GM12878 (cell line): Measurements from ENCODE around the gene OR52N5. TPM values are rescaled to one million over a fixed set of nuclear protein-coding genes. Genes with fewer than 3 reads are reported as not detected.

Experiments
- ATF3 ChIP-seq: IDR thresholded peaks from 2 replicates; pipeline ENCODE4 v1.6.1; 2011; ENCODE audit warnings: low read depth, mild to moderate bottlenecking, low read length, moderate library complexity, borderline replicate concordance; ENCODE audit errors: extremely low read depth
- BACH1 ChIP-seq: fragments of 450-650 bp; IDR thresholded peaks from 2 replicates; pipeline ENCODE4 v1.6.1; 2017; ENCODE audit warnings: mild to moderate bottlenecking, borderline replicate concordance
- BCL11A ChIP-seq: IDR thresholded peaks from 2 replicates; pipeline ENCODE4 v1.6.1; 2011; ENCODE audit warnings: low read depth, low read length
- CHD1 ChIP-seq: IDR thresholded peaks from 2 replicates; pipeline ENCODE4 v1.6.1; 2012; ENCODE audit warnings: low read depth, low read length, improper control_type of control experiment
- CREB1 ChIP-seq: IDR thresholded peaks from 2 replicates; pipeline ENCODE4 v1.6.1; 2012; ENCODE audit warnings: low read depth, mild to moderate bottlenecking, inconsistent platforms
- ESRRA ChIP-seq: IDR thresholded peaks from 2 replicates; pipeline ENCODE4 v1.6.1; 2012; ENCODE audit warnings: mild to moderate bottlenecking, low read length, improper control_type of control experiment
- IKZF1 ChIP-seq: fragments of 450-650 bp; conservative IDR thresholded peaks from 2 replicates; pipeline ENCODE4 v1.6.1; 2017; ENCODE audit warnings: antibody characterized with exemption, mild to moderate bottlenecking
- IKZF2 ChIP-seq, 2 experiments: fragments of 450-650 bp; IDR thresholded peaks; 2 replicates each; pipeline ENCODE4 v1.6.1; 2017; ENCODE audit warnings: mild to moderate bottlenecking in 2 of 2, moderate library complexity in 2 of 2
- KDM1A ChIP-seq: fragments of 200-600 bp; sonication (generic); IDR thresholded peaks from 2 replicates; pipeline ENCODE4 v1.6.1; 2016; ENCODE audit warnings: borderline replicate concordance
- MAX ChIP-seq: IDR thresholded peaks from 2 replicates; pipeline ENCODE4 v1.6.1; 2012; ENCODE audit warnings: low read depth, low read length, improper control_type of control experiment
- MTA2 ChIP-seq: fragments of 450-650 bp; IDR thresholded peaks from 2 replicates; pipeline ENCODE4 v1.6.1; 2016; ENCODE audit warnings: low read depth, mild to moderate bottlenecking, moderate library complexity
- NFXL1 ChIP-seq: fragments of 450-650 bp; IDR thresholded peaks from 2 replicates; pipeline ENCODE4 v1.6.1; 2017; ENCODE audit warnings: antibody characterized with exemption, mild to moderate bottlenecking, borderline replicate concordance
- NFYB ChIP-seq: IDR thresholded peaks from 2 replicates; pipeline ENCODE4 v1.6.1; 2011; ENCODE audit warnings: low read depth, mild to moderate bottlenecking, low read length, improper control_type of control experiment, moderate library complexity; ENCODE audit not compliant: insufficient read depth
- PKNOX1 ChIP-seq: fragments of 450-650 bp; IDR thresholded peaks from 2 replicates; pipeline ENCODE4 v1.6.1; 2016; ENCODE audit warnings: mild to moderate bottlenecking
- POLR2A ChIP-seq: IDR thresholded peaks from 2 replicates; pipeline ENCODE4 v1.6.1; 2011; ENCODE audit warnings: low read depth, mild to moderate bottlenecking, low read length
- POU2F2 ChIP-seq: IDR thresholded peaks from 3 replicates; pipeline ENCODE4 v1.6.1; 2011; ENCODE audit warnings: low read depth, mild to moderate bottlenecking, low read length, borderline replicate concordance
- RAD51 ChIP-seq: fragments of 450-650 bp; IDR thresholded peaks from 2 replicates; pipeline ENCODE4 v1.6.1; 2016; ENCODE audit warnings: moderate library complexity, mild to moderate bottlenecking, inconsistent platforms
- RBBP5 ChIP-seq: fragments of 200-600 bp; sonication (generic); conservative IDR thresholded peaks from 2 replicates; pipeline ENCODE4 v1.6.1; 2016
- RELA ChIP-seq: fragments of 450-650 bp; IDR thresholded peaks from 2 replicates; pipeline ENCODE4 v1.8.0; 2014; ENCODE audit warnings: borderline replicate concordance; ENCODE audit not compliant: partially characterized antibody
- SPI1 ChIP-seq: IDR thresholded peaks from 2 replicates; pipeline ENCODE4 v1.6.1; 2011; ENCODE audit warnings: low read depth, mild to moderate bottlenecking, low read length, moderate library complexity, borderline replicate concordance; ENCODE audit not compliant: insufficient read depth
- TCF3 ChIP-seq: IDR thresholded peaks from 2 replicates; pipeline ENCODE4 v1.6.1; 2012; ENCODE audit warnings: low read depth, mild to moderate bottlenecking, low read length, borderline replicate concordance; ENCODE audit not compliant: insufficient read depth
- USF1 ChIP-seq: IDR thresholded peaks from 2 replicates; pipeline ENCODE4 v1.6.1; 2011; ENCODE audit warnings: borderline replicate concordance, low read depth, mild to moderate bottlenecking, moderate library complexity, mixed read lengths, low read length; ENCODE audit not compliant: insufficient read depth; ENCODE audit errors: extremely low read length
- WRNIP1 ChIP-seq: IDR thresholded peaks from 2 replicates; pipeline ENCODE4 v1.6.1; 2011; ENCODE audit warnings: low read depth, low read length, improper control_type of control experiment, borderline replicate concordance
- YBX1 ChIP-seq: fragments of 450-650 bp; IDR thresholded peaks from 2 replicates; pipeline ENCODE4 v1.6.1; 2016; ENCODE audit warnings: antibody characterized with exemption
- ZNF622 ChIP-seq: fragments of 450-650 bp; IDR thresholded peaks from 2 replicates; pipeline ENCODE4 v1.6.1; 2017; ENCODE audit warnings: mild to moderate bottlenecking, inconsistent platforms
- polyA plus RNA-seq, 11 experiments: library from polyadenylated mRNA; depleted of rRNA in 4 of 11; unstranded in 6 of 11; stranded (reverse) in 5 of 11; fragments of >200 nt; fragmentation: Nextera tagmentation in 4 of 11; fragmentation: Illumina TruSeq in 1 of 11; extraction: Ambion mirVana in 4 of 11; extraction: Trizol in 1 of 11; gene quantifications; 1 replicate in 1 of 11; 2 replicates in 10 of 11; pipeline versions ENCODE4 v1.2.1 to v1.2.3, GENCODE V29; 2011 to 2016; ENCODE audit warnings: inconsistent platforms in 2 of 11, missing spikeins in 2 of 11, low read depth in 1 of 11
- total RNA-seq, 4 experiments: library from RNA; depleted of rRNA in 3 of 4; stranded (reverse); fragments of >200 nt in 3 of 4; fragmentation: Illumina TruSeq in 1 of 4; extraction: Trizol in 1 of 4; gene quantifications; 2 replicates each; pipeline versions ENCODE4 v1.2.1 to v1.2.3, GENCODE V29; 2013 to 2021

The OR52N5 gene
- total and polyA plus RNA-seq, 10 of the 15 experiments (the other 5 are each of a cell fraction or from before 2014, with no cell fraction given) = not detected

- TF ChIP-seq TCF3 (no peak), RELA (no peak), MAX (no peak), WRNIP1 (no peak), RBBP5 (no peak), USF1 (no peak), IKZF1 (0 out of 2 replicates have a peak, but pooled peaks have one; percentile 20), ZNF622 (no peak), POU2F2 (no peak), PKNOX1 (no peak), POLR2A (no peak), NFXL1 (no peak), CHD1 (no peak), IKZF2 (IDR thresholded peaks at IDR 0.05) (peak in 1 of 2 experiments; percentile 27; a peak in 1 of 4 replicates), NFYB (no peak), ATF3 (no peak), ESRRA (no peak), CREB1 (no peak), YBX1 (no peak), BCL11A (no peak), RAD51 (no peak), BACH1 (no peak), KDM1A (no peak), MTA2 (peak; percentile 37; the same call in 1 of the 2 replicates), SPI1 (peak; percentile 6; the same call in 1 of the 2 replicates)
Measured at GRCh38 chr11:5815534-5815933, 32.4 kb upstream of the OR52N5 start (continued).
